Measurements from ENCODE around the gene ADAMTS17. TPM values are rescaled to one million over a fixed set of nuclear protein-coding genes. Genes with fewer than 3 reads are reported as not detected.

The ADAMTS17 gene
- total RNA-seq, 1 experiment from 2014 or later = 7.7 TPM

DNA sequence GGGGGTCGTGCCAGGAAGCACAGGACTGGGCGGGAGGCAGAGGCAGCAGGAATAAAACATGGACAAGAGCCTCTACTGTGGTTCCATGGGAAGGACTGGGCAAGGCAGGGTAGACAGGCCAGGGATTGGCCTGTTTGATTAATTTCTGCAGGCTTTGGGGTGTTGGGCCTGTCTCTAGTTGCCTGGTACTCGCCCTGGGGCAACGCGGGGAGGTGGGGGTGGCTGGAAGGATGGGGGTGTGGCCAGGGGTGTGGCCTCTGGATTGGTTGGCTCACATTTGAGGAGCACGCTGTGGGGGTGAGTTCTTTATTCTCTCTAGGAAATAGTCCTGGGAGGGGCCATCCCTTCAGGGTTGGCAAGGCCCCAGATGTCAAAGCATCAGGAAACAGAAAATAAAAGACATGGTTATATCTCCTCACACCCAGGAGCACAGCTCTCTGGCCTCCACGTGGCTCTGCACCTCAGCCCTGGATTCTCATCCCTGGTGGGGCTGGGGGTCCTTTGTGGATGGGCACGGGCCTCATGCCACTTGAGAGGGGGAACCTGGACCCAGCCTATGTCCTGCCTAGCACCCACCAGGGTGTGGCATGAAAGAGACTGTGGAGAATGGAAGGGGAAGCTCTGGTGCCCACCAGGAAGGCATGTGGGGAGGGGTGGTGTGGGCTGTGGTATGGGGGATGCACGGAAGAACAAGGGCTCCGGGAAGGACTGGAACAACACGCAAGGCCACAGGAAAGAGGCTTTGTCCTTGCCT is 385.6 kb downstream of the ADAMTS17 start:
- Mint-ChIP-seq H3K9me3 (ENCODE audit: unreplicated experiment) (peaks cover under 1% of the 10 kb centered on the region), H3K27me3 (ENCODE audit: insufficient read depth, unreplicated experiment) (no peaks in the 10 kb centered on the region), H3K4me3 (ENCODE audit: unreplicated experiment) (no peak overlapping the region), H3K36me3 (ENCODE audit: insufficient read depth, unreplicated experiment) (no peaks in the 10 kb centered on the region), H3K4me1 (ENCODE audit: insufficient read depth, unreplicated experiment) (peaks cover 9% of the 10 kb centered on the region), H3K27ac (ENCODE audit: low read depth, unreplicated experiment) (no peak overlapping the region)
- BruUV-seq (replicated peaks) = no TSS peak
- POLR2A ChIA-PET = interaction anchor here (0.6 kb wide), 2 partner anchors 197 to 336 kb away, joined by 3 read pairs; no protein-coding TSS in a partner anchor
- intact Hi-C loops (cut with micrococcal nuclease) = no loop called here
- TF ChIP-seq CTCF (IDR thresholded peaks at IDR 0.05; ENCODE audit: unreplicated experiment) = no peak
- DNase-seq (ENCODE audit: unreplicated experiment) = peak; percentile 42
- CTCF ChIA-PET = interaction anchor here (0.6 kb wide), 1 partner anchor 215 kb away, joined by 5 read pairs; no protein-coding TSS in a partner anchor

DNA sequence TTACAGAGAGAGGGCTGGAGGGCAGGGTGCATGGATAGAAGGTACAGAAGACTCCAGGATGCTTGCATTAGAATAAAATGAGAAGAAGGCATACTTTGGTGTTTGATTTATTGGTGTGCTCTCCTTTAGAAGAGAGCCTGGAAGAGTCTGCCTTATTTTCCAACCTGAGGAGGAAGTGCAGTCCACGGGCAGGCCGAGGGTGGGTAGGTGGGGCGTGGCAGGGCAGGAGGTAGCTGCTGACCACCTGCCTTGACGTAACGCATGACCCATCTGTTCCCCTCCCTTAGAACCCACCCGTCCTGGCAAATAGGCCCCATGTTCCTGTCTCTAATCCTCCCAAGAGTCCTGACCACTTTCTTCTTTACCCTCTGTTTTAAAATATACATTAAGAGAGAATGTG is 386.2 kb downstream of the ADAMTS17 start:
- TF ChIP-seq CTCF (IDR thresholded peaks at IDR 0.05; ENCODE audit: unreplicated experiment) = no peak
- POLR2A ChIA-PET = interaction anchor here (0.6 kb wide), 1 partner anchor 336 kb away, joined by 3 read pairs; no protein-coding TSS in a partner anchor

GRCh38 chr15:99955181-99955525 is 386.6 kb downstream of the ADAMTS17 start:
- no peak overlapping the region for H3K27ac Mint-ChIP-seq (ENCODE audit: low read depth, unreplicated experiment)
- H3K36me3 Mint-ChIP-seq (ENCODE audit: insufficient read depth, unreplicated experiment) = no peaks in the 10 kb centered on the region
- no peak for TF ChIP-seq CTCF (IDR thresholded peaks at IDR 0.05; ENCODE audit: unreplicated experiment)
- BruUV-seq (replicated peaks) = no TSS peak
- peaks cover 9% of the 10 kb centered on the region for H3K4me1 Mint-ChIP-seq (ENCODE audit: insufficient read depth, unreplicated experiment)
- H3K9me3 Mint-ChIP-seq (ENCODE audit: unreplicated experiment) = peaks cover 11% of the 10 kb centered on the region
- no peaks in the 10 kb centered on the region for H3K27me3 Mint-ChIP-seq (ENCODE audit: insufficient read depth, unreplicated experiment)
- ChIA-PET POLR2A (no interaction called here), CTCF (no interaction called here)
- no peak for DNase-seq (ENCODE audit: unreplicated experiment)
- H3K4me3 Mint-ChIP-seq (ENCODE audit: unreplicated experiment) = no peak overlapping the region
- intact Hi-C loops (cut with micrococcal nuclease) = no loop called here

More for the DNA sequence above, 386.2 kb downstream of the ADAMTS17 start:
- CTCF ChIA-PET = no interaction called here
- Mint-ChIP-seq H3K4me1 (ENCODE audit: insufficient read depth, unreplicated experiment) (peaks cover 9% of the 10 kb centered on the region), H3K36me3 (ENCODE audit: insufficient read depth, unreplicated experiment) (no peaks in the 10 kb centered on the region), H3K4me3 (ENCODE audit: unreplicated experiment) (no peak overlapping the region), H3K27ac (ENCODE audit: low read depth, unreplicated experiment) (no peak overlapping the region), H3K27me3 (ENCODE audit: insufficient read depth, unreplicated experiment) (no peaks in the 10 kb centered on the region), H3K9me3 (ENCODE audit: unreplicated experiment) (peaks cover 7% of the 10 kb centered on the region)
- DNase-seq (ENCODE audit: unreplicated experiment) = no peak
- intact Hi-C loops (cut with micrococcal nuclease) = no loop called here
- BruUV-seq (replicated peaks) = no TSS peak

- H3K27ac Mint-ChIP-seq (ENCODE audit: low read depth, unreplicated experiment) = no peak overlapping the region
- intact Hi-C loops (cut with micrococcal nuclease) = no loop called here
- BruUV-seq (replicated peaks) = no TSS peak
- TF ChIP-seq CTCF (IDR thresholded peaks at IDR 0.05; ENCODE audit: unreplicated experiment) = no peak
- H3K4me1 Mint-ChIP-seq (ENCODE audit: insufficient read depth, unreplicated experiment) = peaks cover 9% of the 10 kb centered on the region
- POLR2A ChIA-PET = no interaction called here
- no peaks in the 10 kb centered on the region for H3K27me3 Mint-ChIP-seq (ENCODE audit: insufficient read depth, unreplicated experiment)
- CTCF ChIA-PET = interaction anchor here (0.7 kb wide), 1 partner anchor 475 kb away, joined by 3 read pairs; no protein-coding TSS in a partner anchor
- H3K36me3 Mint-ChIP-seq (ENCODE audit: insufficient read depth, unreplicated experiment) = no peaks in the 10 kb centered on the region
- H3K9me3 Mint-ChIP-seq (ENCODE audit: unreplicated experiment) = peaks cover 17% of the 10 kb centered on the region
- H3K4me3 Mint-ChIP-seq (ENCODE audit: unreplicated experiment) = no peak overlapping the region
- DNase-seq (ENCODE audit: unreplicated experiment) = no peak
Measured at GRCh38 chr15:99954361-99955180, 387.2 kb downstream of the ADAMTS17 start.

Measured in MCF 10A (cell line).